HG02970 (cell line): Measurements from ENCODE around the gene HOXB8.

Experiments used
- ATAC-seq: cut with Tn5 transposase; IDR thresholded peaks from one replicate; pipeline ENCODE4 v1.9.1; 2021; ENCODE audit warnings: mild to moderate bottlenecking, moderate library complexity, moderate number of reproducible peaks; ENCODE audit not compliant: unreplicated experiment, low FRiP score

The HOXB8 gene

GRCh38 chr17:48611681-48612455 is 3.2 kb downstream of the HOXB8 start:
- ATAC-seq = no peak

GRCh38 chr17:48611213-48611612 is 3.9 kb downstream of the HOXB8 start:
- ATAC-seq = no peak

- no peak for ATAC-seq
Observed at GRCh38 chr17:48610282-48611211, 4.5 kb downstream of the HOXB8 start, which contains the start of gene HOXB7. Gene HOXB7 (minus strand): TSS chr17:48611017. CDS start chr17:48610918, 99 bp downstream.

GRCh38 chr17:48609759-48610281 is 5.3 kb downstream of the HOXB8 start:
- no peak for ATAC-seq

GRCh38 chr17:48609033-48609432 is 6.1 kb downstream of the HOXB8 start:
- ATAC-seq = no peak

- no peak for ATAC-seq
Observed at GRCh38 chr17:48608494-48608834, 6.6 kb downstream of the HOXB8 start.

GRCh38 chr17:48606892-48607614 is 8.0 kb downstream of the HOXB8 start:
- no peak for ATAC-seq

GRCh38 chr17:48605991-48606891 is 8.9 kb downstream of the HOXB8 start:
- no peak for ATAC-seq

GRCh38 chr17:48605409-48605919 is 9.6 kb downstream of the HOXB8 start:
- ATAC-seq = no peak

- ATAC-seq = no peak
Observed at GRCh38 chr17:48604770-48605329, 10.2 kb downstream of the HOXB8 start, which contains the start of gene HOXB6. Gene HOXB6 (minus strand): TSS chr17:48604986. CDS start chr17:48598150, 6,836 bp downstream.

- no peak for ATAC-seq
Observed at GRCh38 chr17:48603959-48604769, 10.9 kb downstream of the HOXB8 start.

- ATAC-seq = no peak
Observed at GRCh38 chr17:48601539-48602425, 13.3 kb downstream of the HOXB8 start.

GRCh38 chr17:48601207-48601538 is 13.9 kb downstream of the HOXB8 start:
- no peak for ATAC-seq

GRCh38 chr17:48600244-48601098 is 14.6 kb downstream of the HOXB8 start:
- ATAC-seq = no peak

GRCh38 chr17:48599354-48599753 is 15.7 kb downstream of the HOXB8 start:
- no peak for ATAC-seq

GRCh38 chr17:48598736-48599135 is 16.4 kb downstream of the HOXB8 start:
- ATAC-seq = no peak
